K562 (cell line): ENCODE results near the gene NME8. TPM values are rescaled to one million over a fixed set of nuclear protein-coding genes. Genes with fewer than 3 reads are reported as not detected.

Source experiments
- ATAC-seq: fragments of 200-7000 bp; cut with Tn5 transposase; 3 replicates; pipeline ENCODE4 v1.9.1; 2020; ENCODE audit warnings: moderate library complexity
- BruUV-seq: library from RNA; stranded (reverse); fragments of 400-500 nt; replicated peaks from 2 replicates; lab custom pipeline; 2021; lab: Mats Ljungman, UMichigan
- CTCF ChIA-PET: fragments of 300-600 bp; formaldehyde crosslinking; extraction: SDS; loops from one replicate; lab custom pipeline; 2021; ENCODE audit warnings: low intra/inter-chr PET ratio; lab: Yijun Ruan, JAX
- POLR2A ChIA-PET: fragments of 300-600, 350-650 bp; sonication (Branson Sonifier 250); formaldehyde crosslinking; extraction: SDS; loops from one replicate; lab custom pipeline; 2021; ENCODE audit warnings: antibody characterized with exemption, inconsistent platforms; lab: Yijun Ruan, JAX
- DNase-seq, 4 experiments: peaks; one replicate each; pipeline versions ENCODE4 v3.0.0 to v3.0.0-alpha.2; 2011 to 2018; ENCODE audit warnings: low spot score in 3 of 4, mixed read lengths in 3 of 4; ENCODE audit errors: extremely low read depth in 1 of 4
- FAIRE-seq: peaks from 2 replicates; lab custom pipeline; 2011; peaks lifted over from hg19 to GRCh38; lab: Jason Lieb, UNC
- H2AFZ ChIP-seq: 2 replicates; pipeline ENCODE4 v1.6.0; 2011; ENCODE audit warnings: low read depth, low read length, control low read depth, inconsistent platforms
- H3K27ac ChIP-seq: fragments of 200-600 bp; 3 replicates; pipeline ENCODE4 v1.8.0; 2011; ENCODE audit warnings: low read depth, mild to moderate bottlenecking, control low read depth, inconsistent platforms, low read length, moderate library complexity, mixed read lengths; ENCODE audit errors: extremely low read depth
- H3K27me3 ChIP-seq, 2 experiments: fragments of 300-600 bp in 1 of 2; 2 replicates in 1 of 2; 3 replicates in 1 of 2; pipeline versions ENCODE4 v1.6.0 to v1.8.0; 2011; ENCODE audit warnings: inconsistent platforms in 2 of 2, low read length in 2 of 2, mild to moderate bottlenecking in 1 of 2, mixed read lengths in 1 of 2, moderate library complexity in 1 of 2; ENCODE audit not compliant: control insufficient read depth in 2 of 2, insufficient read depth in 2 of 2
- H3K36me3 ChIP-seq: fragments of 300-600 bp; 3 replicates; pipeline ENCODE4 v1.8.0; 2011; ENCODE audit warnings: mild to moderate bottlenecking, low read length, inconsistent platforms; ENCODE audit not compliant: control insufficient read depth, insufficient read depth
- H3K4me1 ChIP-seq, 2 experiments: fragments of 200-600 bp in 1 of 2; replicated peaks in 1 of 2; 2 replicates in 1 of 2; 3 replicates in 1 of 2; pipeline versions ENCODE4 v1.5.1 to v1.8.0; 2011; ENCODE audit warnings: inconsistent platforms in 2 of 2, low read length in 2 of 2, mild to moderate bottlenecking in 1 of 2, mixed read lengths in 1 of 2, moderate library complexity in 1 of 2; ENCODE audit not compliant: control insufficient read depth in 2 of 2, insufficient read depth in 2 of 2
- H3K4me2 ChIP-seq: 2 replicates; pipeline ENCODE4 v1.6.1; 2011; ENCODE audit warnings: low read length, control low read depth, inconsistent platforms, mixed read lengths; ENCODE audit not compliant: insufficient read depth
- H3K4me3 ChIP-seq: fragments of 200-600 bp; sonication (generic), shearing (Covaris generic); 2 replicates; pipeline ENCODE4 v1.5.1; 2016; ENCODE audit warnings: control low read depth, inconsistent platforms
- H3K79me2 ChIP-seq: fragments of 200-600 bp; 3 replicates; pipeline ENCODE4 v1.8.0; 2011; ENCODE audit warnings: low read length, inconsistent platforms; ENCODE audit not compliant: control insufficient read depth, insufficient read depth
- H3K9ac ChIP-seq, 2 experiments: 2 replicates each; pipeline versions ENCODE4 v1.6.0 to v1.6.1; 2011; ENCODE audit warnings: low read depth in 2 of 2, low read length in 2 of 2, control low read depth in 1 of 2, inconsistent platforms in 1 of 2, mild to moderate bottlenecking in 1 of 2, mixed read lengths in 1 of 2; ENCODE audit not compliant: insufficient read depth in 1 of 2
- H3K9me1 ChIP-seq: one replicate; pipeline ENCODE4 v1.6.0; 2011; ENCODE audit warnings: inconsistent platforms, mild to moderate bottlenecking, low read length, moderate library complexity; ENCODE audit not compliant: control insufficient read depth, insufficient read depth
- H3K9me3 ChIP-seq: replicated peaks from 2 replicates; pipeline ENCODE4 v1.5.1; 2011; ENCODE audit warnings: low read depth, low read length, inconsistent platforms; ENCODE audit not compliant: control insufficient read depth, insufficient read depth
- H4K20me1 ChIP-seq: replicated peaks from 2 replicates; pipeline ENCODE4 v1.6.1; 2011; ENCODE audit warnings: low read length, inconsistent platforms, mixed read lengths; ENCODE audit not compliant: control insufficient read depth, insufficient read depth
- BMI1 ChIP-seq: fragments of 150-350 bp; IDR thresholded peaks from 2 replicates; pipeline ENCODE4 v1.6.1; 2014; ENCODE audit warnings: low read length
- ESRRA ChIP-seq: fragments of 450-650 bp; IDR thresholded peaks from 2 replicates; pipeline ENCODE4 v1.6.1; 2014; ENCODE audit warnings: low read depth, mild to moderate bottlenecking, moderate library complexity, borderline replicate concordance
- EWSR1 ChIP-seq: fragments of 450-650 bp; IDR thresholded peaks from 2 replicates; pipeline ENCODE4 v1.6.1; 2018; ENCODE audit warnings: borderline replicate concordance, mild to moderate bottlenecking, low read depth, moderate library complexity; ENCODE audit not compliant: partially characterized antibody
- MAFG ChIP-seq: fragments of 450-650 bp; conservative IDR thresholded peaks from 2 replicates; pipeline ENCODE4 v1.6.1; 2016; ENCODE audit warnings: missing genetic modification characterization, missing compliant biosample characterization
- MECOM ChIP-seq: fragments of 250-450 bp; sonication (Bioruptor Pico); IDR thresholded peaks from 2 replicates; pipeline ENCODE4 v1.8.0; 2022; ENCODE audit warnings: inconsistent platforms
- NEUROD1 ChIP-seq: fragments of 150-350 bp; IDR thresholded peaks from 2 replicates; pipeline ENCODE4 v1.6.1; 2014; ENCODE audit warnings: borderline replicate concordance, low read length, low read depth; ENCODE audit not compliant: partially characterized antibody
- RBM22 ChIP-seq: fragments of 200-400 bp; formaldehyde crosslinking; IDR thresholded peaks from 2 replicates; pipeline ENCODE4 v1.6.1; 2018; ENCODE audit warnings: low read length, low read depth; ENCODE audit not compliant: poor library complexity, severe bottlenecking
- ZNF184 ChIP-seq: sonication (generic); formaldehyde crosslinking; IDR thresholded peaks from 2 replicates; pipeline ENCODE4 v1.5.0; 2020; ENCODE audit warnings: missing genetic modification reagents
- WGBS: fragments of 100-300 bp; shearing (Covaris generic); methylation state at CpG from one replicate; pipeline ENCODE4 v1.1.6; 2016; ENCODE audit warnings: low coverage, mixed read lengths; ENCODE audit not compliant: insufficient coverage; ENCODE audit errors: missing lambda C conversion rate; 5-methylcytosine and 5-hydroxymethylcytosine counted together
- in situ Hi-C: fragments of 300-500 bp; cut with MboI; formaldehyde crosslinking; loops from 4 replicates; pipeline ENCODE4 v1.15.0; 2018; ENCODE audit warnings: inconsistent platforms, mixed read lengths
- intact Hi-C: fragments of 100-400 bp; cut with micrococcal nuclease; formaldehyde crosslinking; loops from 2 replicates; pipeline ENCODE4 v1.14.2; 2022
- polyA plus RNA-seq, 8 experiments: library from polyadenylated mRNA; depleted of rRNA in 4 of 8; stranded (reverse) in 5 of 8; unstranded in 3 of 8; fragments of >200 nt; fragmentation: Nextera tagmentation in 2 of 8; fragmentation: Illumina TruSeq in 1 of 8; extraction: Ambion mirVana in 2 of 8; extraction: Trizol in 1 of 8; gene quantifications; 2 replicates each; pipeline versions ENCODE4 v1.2.1 to v1.2.3, GENCODE V29; 2011 to 2014; ENCODE audit warnings: inconsistent platforms in 1 of 8, missing spikeins in 1 of 8
- total RNA-seq, 7 experiments: library from RNA; depleted of rRNA in 6 of 7; stranded (reverse); fragments of >200 nt in 6 of 7; fragmentation: Illumina TruSeq in 2 of 7; extraction: Trizol in 2 of 7; gene quantifications; 2 replicates each; pipeline versions ENCODE4 v1.2.1 to v1.2.3, GENCODE V29; 2011 to 2021; ENCODE audit warnings: low replicate concordance in 1 of 7
- TF ChIP-seq, protein P1 (sequence below): IDR thresholded peaks from 2 replicates; pipeline ENCODE4 v1.6.1; 2011; ENCODE audit not compliant: insufficient read length; ENCODE audit errors: extremely low read depth

The NME8 gene
- total and polyA plus RNA-seq, 9 of the 15 experiments (the other 6 are each of a cell fraction or from before 2014, with no cell fraction given) = not detected

DNA sequence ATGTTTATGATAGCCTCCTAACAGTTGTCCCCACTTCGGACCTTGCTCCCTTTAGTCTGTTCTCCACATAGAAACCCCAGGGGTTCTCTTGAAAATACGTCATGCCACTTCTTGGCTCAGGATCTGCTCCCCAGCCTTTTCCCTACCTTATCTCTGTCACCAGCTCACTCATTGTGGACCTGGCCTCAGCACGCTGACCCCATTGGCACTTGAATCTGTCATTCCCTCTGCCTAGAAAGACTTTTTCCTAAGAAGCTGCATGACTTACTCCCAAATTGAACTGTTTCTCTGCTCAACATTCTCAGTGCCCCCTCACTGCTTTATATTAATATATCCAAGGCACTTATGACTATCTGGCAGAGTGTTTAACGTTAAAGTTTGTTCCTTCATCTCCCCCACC, 80.5 kb downstream of the NME8 start:
- 4% methylated on average over 4 of the region's 4 CpGs for WGBS
- in situ Hi-C loops (no loop called here), intact Hi-C loops (no loop called here)
- peak in 2 of 4 experiments; percentile 26 to 37 for DNase-seq
- Histone ChIP-seq H3K27ac (no peak overlapping the region), H4K20me1 (no peaks in the 10 kb centered on the region), H2AFZ (peak overlapping the region; percentile 34; the same call in 1 of the 2 replicates), H3K27me3 (no peaks in the 10 kb centered on the region), H3K79me2 (no peaks in the 10 kb centered on the region), H3K4me1 (peaks cover 0 to 7% of the 10 kb centered on the region in 2 experiments; a peak in 3 of 5 replicates), H3K9me1 (no peaks in the 10 kb centered on the region), H3K9ac (no peak overlapping the region), H3K4me2 (no peak overlapping the region), H3K9me3 (no peaks in the 10 kb centered on the region), H3K36me3 (no peaks in the 10 kb centered on the region), H3K4me3 (no peak overlapping the region)
- ATAC-seq = no peak
- POLR2A ChIA-PET = interaction anchor here (1.3 kb wide), 1 partner anchor 10 kb away, joined by 3 read pairs; no protein-coding TSS in a partner anchor
- TF ChIP-seq, protein P1, sequence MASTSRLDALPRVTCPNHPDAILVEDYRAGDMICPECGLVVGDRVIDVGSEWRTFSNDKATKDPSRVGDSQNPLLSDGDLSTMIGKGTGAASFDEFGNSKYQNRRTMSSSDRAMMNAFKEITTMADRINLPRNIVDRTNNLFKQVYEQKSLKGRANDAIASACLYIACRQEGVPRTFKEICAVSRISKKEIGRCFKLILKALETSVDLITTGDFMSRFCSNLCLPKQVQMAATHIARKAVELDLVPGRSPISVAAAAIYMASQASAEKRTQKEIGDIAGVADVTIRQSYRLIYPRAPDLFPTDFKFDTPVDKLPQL = no peak
- TF ChIP-seq BMI1 = no peak
- no peak for TF ChIP-seq ESRRA
- TF ChIP-seq RBM22 = no peak
- no peak for TF ChIP-seq MAFG (tag)
- TF ChIP-seq MECOM (CRISPR knock-in tag) = no peak
- no peak for TF ChIP-seq NEUROD1
- no peak for TF ChIP-seq ZNF184 (CRISPR knock-in tag)
- TF ChIP-seq EWSR1 = no peak
- no peak for FAIRE-seq
- CTCF ChIA-PET = no interaction called here
- BruUV-seq = no TSS peak
